Measurements from ENCODE around the gene RTP1.
"Not testable (repeated sequence)": the region's sequence is repeated elsewhere in the genome, so short reads cannot be mapped to it uniquely, and the experiment has no call there.

RTP1 gene

DNA sequence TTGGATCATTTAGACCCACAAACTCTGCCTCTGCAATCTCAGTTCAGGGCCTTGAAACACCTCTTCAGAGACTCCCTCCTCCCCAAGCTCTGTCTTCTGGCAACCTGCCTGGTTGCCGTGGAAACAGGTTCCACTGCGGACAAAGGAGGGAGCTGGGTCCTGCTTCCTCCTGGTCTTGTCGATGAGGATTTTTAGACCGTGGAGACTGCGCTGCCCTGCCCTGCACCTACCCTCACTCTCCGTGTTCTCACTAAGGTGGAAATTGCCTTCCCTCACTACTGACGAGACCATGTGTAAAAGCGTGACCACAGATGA lies at the start of gene RTP1:
RTP1 (plus strand) TSS at position 152 of the 315 bp plus-strand sequence; CDS start at position 182, 30 bp downstream.
- DNase-seq (ENCODE audit: low read depth in 1 of 2, low spot score in 1 of 2): no peak

GRCh38 chr3:187150186-187150585 lies 47.1 kb upstream of the RTP1 start:
- DNase-seq (ENCODE audit: low read depth in 1 of 2, low spot score in 1 of 2): no peak

DNA sequence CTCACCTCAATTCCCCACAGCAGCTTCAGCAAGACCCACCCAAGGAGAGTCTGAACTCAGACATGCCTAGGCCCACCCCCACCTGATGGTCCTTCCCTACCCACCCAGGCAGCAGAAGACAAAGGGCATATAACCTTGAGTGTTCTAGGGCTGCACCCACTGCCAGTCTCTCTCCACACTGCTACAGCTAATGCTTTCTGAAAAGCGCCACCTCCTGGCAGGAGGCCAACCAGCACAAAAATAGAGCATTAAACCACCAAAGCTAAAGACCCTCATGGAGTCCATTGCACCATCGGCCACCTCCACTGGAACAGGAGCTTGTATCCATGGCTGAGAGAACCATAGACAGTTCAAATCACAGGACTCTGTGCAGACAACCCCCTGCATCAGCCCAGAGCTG lies 46.7 kb upstream of the RTP1 start:
- DNase-seq (ENCODE audit: low read depth in 1 of 2, low spot score in 1 of 2): peak; percentile 33 to 60

DNA sequence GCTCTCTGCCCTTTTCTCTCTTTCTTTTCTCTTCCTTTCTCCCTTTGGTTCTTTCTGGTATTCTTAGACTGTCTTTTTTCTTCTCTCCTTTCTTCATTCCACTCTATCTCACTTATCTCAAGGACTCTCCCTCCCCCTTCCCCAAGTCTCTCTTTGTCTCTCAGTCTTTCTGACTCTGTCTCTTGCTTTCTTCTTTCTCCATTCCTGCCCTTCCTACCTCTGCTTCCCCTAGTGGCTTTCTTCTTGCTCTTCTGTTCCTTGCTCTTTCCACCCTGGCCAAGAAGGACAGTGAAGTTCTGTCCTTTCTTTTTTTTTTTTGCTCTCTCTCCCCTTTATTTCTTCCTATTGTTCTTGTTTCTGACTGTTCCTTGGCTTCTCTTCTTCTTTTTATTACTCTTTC lies 35.7 kb upstream of the RTP1 start:
- DNase-seq (ENCODE audit: low read depth in 1 of 2, low spot score in 1 of 2): no peak

GRCh38 chr3:187162265-187162953 lies 34.9 kb upstream of the RTP1 start:
- no peak for DNase-seq (ENCODE audit: low read depth in 1 of 2, low spot score in 1 of 2)

DNA sequence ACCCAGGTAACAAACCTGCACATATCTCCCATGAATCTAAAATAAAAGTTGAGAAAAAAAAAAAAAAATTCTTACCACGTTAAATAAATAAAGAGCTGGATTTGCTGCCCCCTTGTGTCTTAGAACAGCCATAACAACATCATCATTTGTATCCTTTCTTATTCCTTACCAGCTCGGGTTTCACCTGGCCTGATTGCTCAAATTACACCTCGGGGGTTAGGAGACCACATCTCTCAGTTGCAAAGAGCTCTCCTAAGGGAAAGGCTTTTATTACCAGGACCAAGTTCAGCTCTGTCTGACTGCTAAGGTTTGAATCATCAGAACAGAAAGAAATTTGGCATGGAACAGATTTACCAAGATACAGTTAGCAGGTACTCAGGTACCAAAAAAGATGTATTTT lies 32.1 kb upstream of the RTP1 start:
- peak in 1 of 2 donors; percentile 46 for DNase-seq (ENCODE audit: low read depth in 1 of 2, low spot score in 1 of 2)

DNA sequence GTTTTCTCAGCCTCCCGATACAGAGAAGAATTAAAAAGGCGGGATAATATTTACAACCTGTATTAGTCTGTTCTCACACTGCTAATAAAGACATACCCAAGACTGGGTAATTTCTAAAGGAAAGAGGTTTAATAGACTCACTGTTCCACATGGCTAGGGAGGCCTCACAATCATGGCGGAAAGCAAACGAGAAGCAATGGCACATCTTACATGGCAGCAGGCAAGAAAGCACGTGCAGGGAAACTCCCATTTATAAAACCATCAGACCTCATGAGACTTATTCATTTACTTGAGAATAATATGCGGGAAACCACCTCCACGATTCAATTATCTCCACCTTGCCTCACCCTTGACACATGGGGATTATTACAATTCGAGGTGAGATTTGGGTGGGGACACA lies 30.5 kb upstream of the RTP1 start:
- no peak for DNase-seq (ENCODE audit: low read depth in 1 of 2, low spot score in 1 of 2)

- DNase-seq (ENCODE audit: low read depth in 1 of 2, low spot score in 1 of 2): no peak
Observed at GRCh38 chr3:187167777-187168176, 29.5 kb upstream of the RTP1 start.

- DNase-seq (ENCODE audit: low read depth in 1 of 2, low spot score in 1 of 2): no peak
Observed at GRCh38 chr3:187169231-187169960, 27.9 kb upstream of the RTP1 start.

- DNase-seq (ENCODE audit: low read depth in 1 of 2, low spot score in 1 of 2): not testable (repeated sequence)
Observed at GRCh38 chr3:187170911-187171310, 26.4 kb upstream of the RTP1 start.

DNA sequence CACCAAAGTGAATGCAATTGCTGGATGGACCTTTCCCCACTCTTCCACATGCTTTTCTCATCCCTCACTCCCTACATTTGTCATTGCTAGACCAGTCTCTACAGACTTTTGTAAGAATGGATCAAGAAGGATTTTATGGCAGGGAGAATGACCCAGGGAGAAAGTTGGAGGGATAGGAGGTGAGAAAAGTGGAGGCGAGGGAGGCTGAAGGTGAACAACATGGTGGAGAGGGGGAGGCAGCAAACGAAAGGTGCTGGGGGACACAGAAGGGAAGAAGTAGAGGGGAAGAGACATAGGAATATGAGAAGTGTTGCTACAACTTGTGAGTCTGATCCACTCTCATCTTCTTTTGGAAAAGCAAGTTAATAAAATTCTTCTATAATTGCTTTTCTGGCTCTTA lies 24.4 kb upstream of the RTP1 start:
- no peak for DNase-seq (ENCODE audit: low read depth in 1 of 2, low spot score in 1 of 2)

- no peak for DNase-seq (ENCODE audit: low read depth in 1 of 2, low spot score in 1 of 2)
Observed at GRCh38 chr3:187181454-187182170, 15.7 kb upstream of the RTP1 start.

- no peak for DNase-seq (ENCODE audit: low read depth in 1 of 2, low spot score in 1 of 2)
Observed at GRCh38 chr3:187183210-187183862, 13.9 kb upstream of the RTP1 start.

DNA sequence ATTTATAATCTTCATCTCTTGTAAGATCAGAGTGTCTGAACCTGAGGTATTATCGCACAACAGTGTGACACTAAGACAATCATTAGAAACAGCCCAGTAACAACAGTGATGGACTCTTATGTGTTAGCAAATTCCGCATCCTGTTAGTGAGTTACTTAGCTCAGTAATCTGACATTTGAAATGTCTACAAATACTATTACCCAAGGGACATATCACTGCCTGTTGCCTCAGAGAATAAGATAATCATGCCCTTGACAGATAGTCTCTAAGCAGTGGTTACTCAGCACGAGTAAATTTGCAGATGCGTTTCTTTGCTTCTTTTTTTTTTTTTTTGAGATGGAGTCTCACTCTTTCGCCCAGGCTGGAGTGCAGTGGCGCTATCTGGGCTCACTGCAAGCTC lies 13.4 kb upstream of the RTP1 start:
- DNase-seq (ENCODE audit: low read depth in 1 of 2, low spot score in 1 of 2): no peak

DNA sequence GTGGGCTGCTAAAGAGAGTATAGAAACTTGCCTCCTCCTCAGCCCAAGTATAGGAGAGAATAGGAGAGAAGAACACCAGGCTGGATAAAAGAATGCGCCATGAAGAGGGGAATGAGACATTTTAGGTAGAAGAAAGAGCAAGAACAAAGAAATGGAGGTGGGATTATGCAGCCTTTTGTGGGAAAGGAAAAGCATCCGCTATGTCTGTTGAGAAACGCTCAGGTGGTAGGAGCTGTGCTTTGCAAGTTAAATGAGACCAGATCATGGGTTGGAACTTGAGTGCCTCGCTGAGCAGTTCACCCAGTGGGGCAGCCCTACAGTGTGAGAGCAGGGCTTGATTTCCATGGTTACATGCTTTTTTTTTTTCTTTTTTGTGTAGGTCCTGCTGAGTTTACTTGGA lies 11.5 kb upstream of the RTP1 start:
- no peak for DNase-seq (ENCODE audit: low read depth in 1 of 2, low spot score in 1 of 2)

- DNase-seq (ENCODE audit: low read depth in 1 of 2, low spot score in 1 of 2): no peak
Observed at GRCh38 chr3:187186375-187186774, 10.9 kb upstream of the RTP1 start.

DNA sequence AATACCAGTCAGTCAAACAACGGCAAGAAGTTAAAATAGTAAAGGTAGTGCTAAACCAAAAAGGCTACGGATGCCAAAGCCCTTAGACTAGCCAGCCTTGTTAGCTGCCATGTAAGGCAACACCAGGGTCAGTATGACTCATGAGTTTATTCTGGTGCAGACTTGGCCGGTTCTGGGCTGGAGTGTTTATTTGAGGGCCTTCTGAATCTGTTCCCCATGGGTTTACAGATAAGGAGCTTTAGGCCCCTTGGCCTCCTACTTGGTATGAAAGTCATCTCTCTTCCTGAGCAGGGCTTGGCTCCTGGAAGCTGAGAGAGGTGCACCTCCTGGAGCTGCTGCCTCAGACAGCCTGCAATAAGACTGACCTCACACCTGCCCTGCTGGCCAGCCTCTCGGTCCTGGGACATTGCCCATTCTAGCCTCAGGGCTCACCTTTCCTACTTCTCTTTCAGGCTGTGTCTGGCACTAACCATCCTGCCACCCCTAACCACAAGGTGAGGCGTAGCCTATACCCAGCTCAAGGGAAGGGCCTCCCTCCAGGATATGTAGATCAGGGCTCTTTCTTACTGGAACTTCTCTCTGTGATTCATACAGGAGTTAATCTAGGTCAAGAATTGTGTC lies 10.4 kb upstream of the RTP1 start:
- no peak for DNase-seq (ENCODE audit: low read depth in 1 of 2, low spot score in 1 of 2)

DNA sequence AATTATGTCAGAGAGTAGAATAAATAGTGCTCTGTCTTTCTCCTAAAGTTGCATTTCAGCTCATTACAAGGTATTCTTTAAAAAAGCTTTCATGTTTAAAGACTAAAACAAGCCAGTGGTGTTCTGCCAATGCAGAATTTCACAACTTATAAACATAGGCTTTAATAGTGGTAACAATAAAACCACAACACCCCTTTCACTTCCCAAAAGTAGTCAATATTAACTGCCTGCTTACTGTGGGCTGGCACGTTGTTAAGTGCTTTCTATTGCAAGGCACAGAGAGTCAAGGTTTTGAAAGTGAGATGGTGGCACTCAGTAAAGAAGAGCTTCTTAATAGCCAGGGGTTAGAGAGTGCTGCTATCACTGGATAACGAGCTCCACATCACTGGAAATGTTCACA lies 8.4 kb upstream of the RTP1 start:
- no peak for DNase-seq (ENCODE audit: low read depth in 1 of 2, low spot score in 1 of 2)

DNA sequence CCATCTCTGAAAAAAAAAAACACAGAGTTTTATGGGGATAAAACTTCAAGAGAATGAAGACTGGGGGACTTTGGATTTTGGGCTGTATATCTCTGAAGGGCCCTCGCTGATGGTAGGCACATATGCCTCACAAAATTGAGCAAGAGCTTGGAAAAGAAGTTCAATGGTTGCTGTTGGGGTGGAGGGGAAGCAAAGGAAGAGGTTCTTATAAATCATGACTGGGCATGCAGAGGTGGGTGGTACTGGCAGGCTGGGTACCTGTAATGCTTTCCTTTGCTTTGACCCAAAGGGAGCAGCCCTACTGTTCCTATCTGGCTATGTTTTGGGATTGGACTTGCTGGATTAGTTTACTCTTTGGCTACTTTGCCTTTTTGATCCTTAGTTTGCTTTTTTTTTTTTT lies 6.0 kb upstream of the RTP1 start:
- no peak for DNase-seq (ENCODE audit: low read depth in 1 of 2, low spot score in 1 of 2)

- no peak for DNase-seq (ENCODE audit: low read depth in 1 of 2, low spot score in 1 of 2)
Observed at GRCh38 chr3:187193181-187193580, 4.1 kb upstream of the RTP1 start.

DNA sequence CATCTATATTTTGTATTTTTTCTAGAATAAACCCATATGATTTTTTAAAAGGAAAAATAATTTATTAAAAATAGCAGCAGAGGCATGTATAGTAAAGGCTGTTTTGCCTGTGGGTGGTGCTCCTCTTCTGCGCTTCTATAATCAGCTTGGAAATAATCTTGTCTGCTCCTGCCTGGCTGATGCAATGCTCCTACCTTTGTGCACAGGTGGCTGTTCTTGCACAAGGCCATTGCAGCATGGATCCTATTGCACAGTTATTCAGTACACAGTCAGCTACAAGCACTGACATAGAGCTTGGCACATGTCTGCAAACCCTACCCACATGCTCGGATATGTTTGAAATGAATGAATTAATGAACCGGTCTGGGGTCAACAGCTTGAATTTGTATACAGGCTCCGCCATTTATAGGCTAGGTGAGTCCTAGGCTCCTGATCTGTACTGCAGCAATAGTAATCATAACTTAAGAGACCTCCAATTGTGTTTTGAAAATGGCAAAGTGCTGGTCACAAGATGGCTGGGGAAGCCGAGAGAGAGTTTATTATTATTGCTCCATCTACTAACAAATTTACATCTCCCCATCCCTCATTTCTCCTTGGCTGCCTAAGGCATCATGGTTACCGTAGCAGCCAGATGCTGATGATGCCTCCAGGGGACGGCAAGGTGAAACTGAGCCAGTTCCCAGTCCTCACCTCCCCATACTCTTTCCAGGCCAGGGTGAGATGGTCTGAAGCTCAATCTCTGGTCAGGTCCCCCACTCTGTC lies 532 bp upstream of the RTP1 start:
- no peak for DNase-seq (ENCODE audit: low read depth in 1 of 2, low spot score in 1 of 2)
